GM06990 (cell line): ENCODE results near the gene METRN.
"Not testable (repeated sequence)": the region's sequence is repeated elsewhere in the genome, so short reads cannot be mapped to it uniquely, and the experiment has no call there.

Experiments used
- DNase-seq: peaks from one replicate; pipeline ENCODE4 v3.0.0-alpha.2; 2011; ENCODE audit not compliant: insufficient read length; ENCODE audit errors: extremely low read depth
- H3K27me3 ChIP-seq: replicated peaks from 2 replicates; pipeline ENCODE4 v1.6.0; 2011; ENCODE audit warnings: low read length; ENCODE audit not compliant: control insufficient read depth, insufficient read depth
- H3K36me3 ChIP-seq: 2 replicates; pipeline ENCODE4 v1.5.1; 2011; ENCODE audit warnings: low read length; ENCODE audit not compliant: control insufficient read depth, insufficient read depth
- H3K4me3 ChIP-seq: replicated peaks from 2 replicates; pipeline ENCODE4 v1.5.1; 2011; ENCODE audit warnings: low read depth, mild to moderate bottlenecking, control low read depth, low read length
- TF ChIP-seq, protein P1 (sequence below): IDR thresholded peaks from 2 replicates; pipeline ENCODE4 v1.5.1; 2011; ENCODE audit warnings: low read length, control low read depth, mild to moderate bottlenecking, inconsistent platforms; ENCODE audit not compliant: insufficient read depth, poor library complexity, severe bottlenecking

Gene METRN

DNA sequence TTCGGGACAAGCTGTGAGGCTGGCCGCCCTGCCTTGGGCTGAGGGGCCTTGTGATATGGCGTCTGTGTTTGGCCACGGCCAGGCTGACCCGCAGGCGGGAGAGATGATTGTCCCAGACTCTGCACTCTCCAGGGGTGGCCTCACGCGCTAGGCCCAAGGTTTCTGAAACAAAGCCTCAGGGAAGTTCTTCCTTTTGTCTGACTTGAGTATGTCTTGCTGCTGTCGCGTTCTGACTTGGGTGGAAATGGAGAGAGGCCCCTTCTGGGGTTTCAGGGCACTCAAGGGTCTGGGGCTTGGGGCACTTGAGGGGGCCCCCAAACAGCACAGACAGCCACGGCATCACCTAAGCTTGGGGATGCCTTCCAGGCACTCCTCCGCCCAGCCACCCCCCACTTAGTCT, 3.8 kb upstream of the METRN start:
- Histone ChIP-seq H3K27me3 (peaks cover 2% of the 10 kb centered on the region), H3K4me3 (no peak overlapping the region), H3K36me3 (no peaks in the 10 kb centered on the region)
- TF ChIP-seq, protein P1, sequence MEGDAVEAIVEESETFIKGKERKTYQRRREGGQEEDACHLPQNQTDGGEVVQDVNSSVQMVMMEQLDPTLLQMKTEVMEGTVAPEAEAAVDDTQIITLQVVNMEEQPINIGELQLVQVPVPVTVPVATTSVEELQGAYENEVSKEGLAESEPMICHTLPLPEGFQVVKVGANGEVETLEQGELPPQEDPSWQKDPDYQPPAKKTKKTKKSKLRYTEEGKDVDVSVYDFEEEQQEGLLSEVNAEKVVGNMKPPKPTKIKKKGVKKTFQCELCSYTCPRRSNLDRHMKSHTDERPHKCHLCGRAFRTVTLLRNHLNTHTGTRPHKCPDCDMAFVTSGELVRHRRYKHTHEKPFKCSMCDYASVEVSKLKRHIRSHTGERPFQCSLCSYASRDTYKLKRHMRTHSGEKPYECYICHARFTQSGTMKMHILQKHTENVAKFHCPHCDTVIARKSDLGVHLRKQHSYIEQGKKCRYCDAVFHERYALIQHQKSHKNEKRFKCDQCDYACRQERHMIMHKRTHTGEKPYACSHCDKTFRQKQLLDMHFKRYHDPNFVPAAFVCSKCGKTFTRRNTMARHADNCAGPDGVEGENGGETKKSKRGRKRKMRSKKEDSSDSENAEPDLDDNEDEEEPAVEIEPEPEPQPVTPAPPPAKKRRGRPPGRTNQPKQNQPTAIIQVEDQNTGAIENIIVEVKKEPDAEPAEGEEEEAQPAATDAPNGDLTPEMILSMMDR = no peak
- DNase-seq = no peak

DNA sequence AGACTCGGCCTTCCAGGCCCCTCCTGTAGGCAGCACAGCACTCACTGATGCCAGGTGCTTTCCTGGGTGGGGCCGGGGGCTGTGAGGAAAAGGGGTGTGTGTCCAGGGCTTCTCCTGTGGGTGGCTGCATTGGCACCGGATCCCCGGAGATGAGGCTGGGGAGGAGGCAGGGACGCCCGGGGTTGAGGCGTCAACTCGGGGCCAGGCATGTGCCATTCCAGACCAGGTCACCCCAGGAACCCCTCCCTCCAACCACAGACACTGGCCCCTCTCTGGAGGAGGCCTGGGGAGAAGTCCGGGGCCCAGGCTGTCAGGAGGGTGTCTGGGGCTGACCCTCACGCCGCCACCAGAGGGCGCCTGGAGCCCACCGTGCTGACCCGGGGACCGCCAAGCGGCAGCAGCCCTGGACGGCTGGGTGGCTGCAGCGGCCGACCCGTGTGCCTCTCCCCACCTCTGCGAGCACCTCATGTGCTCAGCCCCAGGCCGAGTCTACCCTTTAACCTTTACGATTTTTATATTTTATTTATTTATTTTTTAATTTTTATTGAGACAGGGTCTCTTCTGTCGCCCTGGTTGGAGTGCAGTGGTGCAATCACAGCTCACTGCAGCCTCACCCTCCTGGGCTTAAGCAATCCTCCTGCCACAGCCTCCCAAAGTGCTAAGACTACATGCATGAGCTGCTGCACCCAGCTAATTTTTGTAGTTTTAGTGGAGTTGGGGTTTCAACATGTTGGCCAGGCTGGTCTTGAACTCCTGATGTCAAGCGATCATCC, 3.2 kb upstream of the METRN start:
- Histone ChIP-seq H3K27me3 (peaks cover 2% of the 10 kb centered on the region), H3K36me3 (no peaks in the 10 kb centered on the region), H3K4me3 (no peak overlapping the region)
- TF ChIP-seq, protein P1 = peak; percentile 93
- DNase-seq = peak; percentile 77

DNA sequence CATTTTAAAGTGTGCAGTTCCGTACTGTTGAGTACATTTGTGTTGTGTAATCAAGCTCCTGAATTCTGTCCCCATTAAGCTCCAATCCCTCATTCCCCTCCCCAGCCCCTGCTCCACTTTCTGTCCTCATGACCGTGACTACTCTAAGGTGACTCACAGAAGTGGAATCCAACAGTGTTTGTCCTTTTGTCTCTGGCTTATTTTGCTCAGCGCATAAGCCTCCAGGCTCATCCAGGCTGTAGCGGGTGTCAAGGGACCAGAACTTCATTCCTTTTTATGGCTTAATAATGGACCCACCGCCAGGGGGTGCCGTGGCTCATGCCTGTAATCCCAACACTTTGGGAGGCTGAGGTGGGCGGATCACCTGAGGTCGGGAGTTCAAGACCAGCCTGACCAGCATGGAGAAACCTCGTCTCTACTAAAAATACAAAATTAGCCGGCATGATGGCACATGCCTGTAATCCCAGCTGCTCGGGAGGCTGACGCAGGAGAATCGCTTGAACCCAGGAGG, 2.1 kb upstream of the METRN start:
- DNase-seq, H3K4me3 ChIP-seq, H3K27me3 ChIP-seq: not testable (repeated sequence)

DNA sequence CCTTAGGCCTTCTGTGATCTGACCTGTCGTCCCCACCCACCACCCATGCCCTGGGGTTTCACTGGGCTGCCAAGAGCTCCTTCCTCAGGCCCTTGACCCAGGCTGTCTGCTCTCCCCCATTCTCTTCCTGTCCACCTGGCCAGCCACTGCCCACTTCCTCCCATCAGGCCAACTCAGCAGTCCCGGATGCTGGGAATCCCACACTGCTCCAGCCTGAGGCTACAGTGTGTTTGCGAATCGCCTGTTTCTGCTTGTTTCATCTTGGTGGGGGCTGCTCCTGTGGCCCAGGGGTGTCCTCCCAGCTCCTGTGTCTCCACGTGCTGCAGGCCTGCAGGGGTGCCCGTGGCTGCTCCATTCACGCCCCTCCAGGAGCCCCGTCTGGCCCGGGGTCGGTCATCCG, 839 bp upstream of the METRN start:
- Histone ChIP-seq H3K4me3 (no peak overlapping the region), H3K36me3 (no peaks in the 10 kb centered on the region), H3K27me3 (peaks cover 2% of the 10 kb centered on the region; the same call in 1 of the 2 replicates)
- DNase-seq = no peak
- TF ChIP-seq, protein P1 = no peak

More for the DNA sequence above, 2.1 kb upstream of the METRN start:
- not testable (repeated sequence) for H3K36me3 ChIP-seq

DNA sequence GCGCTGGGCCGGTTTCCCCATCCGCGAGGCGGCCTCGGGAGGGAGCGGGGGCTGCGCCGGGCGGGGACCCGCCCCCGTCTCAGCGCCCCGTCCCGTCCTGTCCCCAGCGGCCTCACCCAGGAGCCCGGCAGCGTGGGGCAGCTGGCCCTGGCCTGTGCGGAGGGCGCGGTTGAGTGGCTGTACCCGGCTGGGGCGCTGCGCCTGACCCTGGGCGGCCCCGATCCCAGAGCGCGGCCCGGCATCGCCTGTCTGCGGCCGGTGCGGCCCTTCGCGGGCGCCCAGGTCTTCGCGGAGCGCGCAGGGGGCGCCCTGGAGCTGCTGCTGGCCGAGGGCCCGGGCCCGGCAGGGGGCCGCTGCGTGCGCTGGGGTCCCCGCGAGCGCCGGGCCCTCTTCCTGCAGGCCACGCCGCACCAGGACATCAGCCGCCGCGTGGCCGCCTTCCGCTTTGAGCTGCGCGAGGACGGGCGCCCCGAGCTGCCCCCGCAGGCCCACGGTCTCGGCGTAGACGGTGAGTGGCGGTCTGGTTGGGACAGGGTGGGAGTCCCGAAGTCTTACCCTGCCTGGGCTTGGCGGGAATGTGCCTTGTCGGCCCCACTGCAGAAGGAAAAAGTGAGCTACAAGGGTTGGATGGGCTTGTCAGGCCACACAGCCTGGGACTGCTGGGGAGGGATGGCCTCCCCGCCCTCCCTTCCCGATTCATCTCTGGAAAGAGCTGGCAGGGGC, 720 bp downstream of the METRN start:
- Histone ChIP-seq H3K4me3 (peak overlapping the region; percentile 58), H3K36me3 (no peaks in the 10 kb centered on the region), H3K27me3 (no peaks in the 10 kb centered on the region; the same call in 1 of the 2 replicates)
- DNase-seq = no peak
- TF ChIP-seq, protein P1 = no peak

DNA sequence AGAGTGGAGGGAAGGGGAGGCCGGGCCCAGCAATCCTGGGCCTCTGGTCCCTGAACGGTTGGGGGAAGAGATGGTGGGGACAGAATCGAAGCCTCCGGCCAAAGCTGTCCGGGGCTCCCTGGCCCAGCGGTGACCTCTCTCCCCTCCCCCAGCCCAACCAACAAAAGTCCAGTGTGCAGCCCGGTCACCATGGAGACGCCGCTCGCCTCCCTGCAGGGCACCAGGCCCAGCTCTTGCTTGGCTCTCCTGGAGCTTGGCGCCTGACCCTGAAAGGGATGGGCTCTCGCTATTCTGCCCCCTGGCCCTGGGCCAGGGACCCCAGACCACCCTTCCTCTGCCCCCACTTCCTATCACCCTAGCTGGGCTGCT, 1.3 kb downstream of the METRN start:
- DNase-seq = no peak
- H3K27me3 ChIP-seq = no peaks in the 10 kb centered on the region
- TF ChIP-seq, protein P1 = no peak
- no peaks in the 10 kb centered on the region for H3K36me3 ChIP-seq
- peak overlapping the region; percentile 45; the same call in 1 of the 2 replicates for H3K4me3 ChIP-seq
